IPS-11a (cell line): ENCODE results near the gene GOLGA8J.
"Not testable (repeated sequence)": the region's sequence is repeated elsewhere in the genome, so short reads cannot be mapped to it uniquely, and the experiment has no call there.

Source experiments
- H3K4me3 ChIP-seq: one replicate; pipeline ENCODE4 v1.5.1; 2013; ENCODE audit warnings: low read depth, low read length, control low read depth

GOLGA8J gene

DNA sequence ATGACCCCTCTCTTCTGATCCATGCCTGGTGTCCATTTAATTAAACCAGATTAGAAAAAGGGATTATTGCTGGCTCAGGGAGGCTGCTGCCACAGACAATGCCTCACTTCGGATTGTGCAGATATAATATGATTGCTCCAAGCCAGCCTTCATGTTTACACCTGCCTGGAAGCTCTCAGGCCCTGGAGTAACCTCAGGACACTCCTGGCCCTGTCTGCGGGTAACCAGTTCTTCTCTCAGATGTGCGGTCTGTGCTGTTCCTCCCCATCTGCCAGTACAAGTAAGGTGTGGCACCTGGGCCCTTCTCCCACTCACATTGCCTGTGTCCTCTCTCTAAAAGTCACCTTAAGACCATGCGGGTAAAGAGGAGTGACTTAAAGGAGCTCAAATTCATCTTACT lies 8.8 kb upstream of the GOLGA8J start:
- H3K4me3 ChIP-seq = no peak overlapping the region

- not testable (repeated sequence) for H3K4me3 ChIP-seq
Measured at GRCh38 chr15:30080816-30081215, 1.9 kb upstream of the GOLGA8J start.

- not testable (repeated sequence) for H3K4me3 ChIP-seq
Measured at GRCh38 chr15:30097827-30098226, 15.1 kb downstream of the GOLGA8J start.

DNA sequence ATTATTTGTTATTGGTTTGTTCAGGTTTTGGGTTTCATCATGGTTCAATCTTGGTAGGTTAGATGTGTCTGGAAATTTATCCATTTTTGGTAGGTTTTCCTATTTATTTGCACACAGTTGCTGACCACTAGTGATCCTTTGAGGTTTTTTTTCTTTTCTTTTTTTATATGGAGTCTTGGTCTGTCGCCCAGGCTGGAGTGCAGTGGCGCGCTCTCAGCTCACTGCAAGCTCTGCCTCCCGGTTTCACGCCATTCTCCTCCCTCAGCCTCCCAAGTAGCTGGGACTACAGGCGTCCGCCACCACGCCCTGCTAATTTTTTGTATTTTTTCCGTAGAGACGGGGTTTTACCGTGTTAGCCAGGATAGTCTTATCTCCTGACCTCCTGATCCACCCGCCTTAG lies 20.1 kb downstream of the GOLGA8J start:
- not testable (repeated sequence) for H3K4me3 ChIP-seq

DNA sequence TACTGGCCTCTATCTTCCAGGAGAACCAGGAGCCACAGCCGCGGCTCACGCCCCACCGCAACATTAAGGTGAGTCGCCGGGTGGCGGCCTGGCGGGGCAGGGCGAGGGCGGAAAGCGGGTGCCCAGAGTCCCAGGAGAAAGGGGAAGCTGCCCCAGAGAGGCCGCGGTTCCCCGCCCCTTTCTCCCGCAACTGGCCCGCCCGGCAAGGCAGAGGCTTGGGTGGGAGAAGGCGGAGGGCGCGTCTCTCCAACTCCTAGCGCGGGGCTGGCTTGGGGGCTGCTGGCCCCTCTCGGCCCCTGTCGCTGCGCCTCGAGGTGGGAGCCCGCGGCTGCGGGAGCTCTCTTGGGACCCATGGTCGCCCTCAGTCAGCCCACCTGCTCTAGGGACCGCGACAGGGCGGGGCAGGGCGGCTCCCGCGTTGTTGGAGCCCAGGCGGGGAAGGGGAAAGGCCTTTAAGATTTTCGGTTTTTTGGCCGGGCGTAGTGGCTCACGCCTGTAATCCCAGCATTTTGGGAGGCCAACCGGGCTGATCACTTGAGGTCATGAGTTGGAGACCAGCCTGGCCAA lies 21.3 kb downstream of the GOLGA8J start:
- peak overlapping the region; percentile 24 for H3K4me3 ChIP-seq

DNA sequence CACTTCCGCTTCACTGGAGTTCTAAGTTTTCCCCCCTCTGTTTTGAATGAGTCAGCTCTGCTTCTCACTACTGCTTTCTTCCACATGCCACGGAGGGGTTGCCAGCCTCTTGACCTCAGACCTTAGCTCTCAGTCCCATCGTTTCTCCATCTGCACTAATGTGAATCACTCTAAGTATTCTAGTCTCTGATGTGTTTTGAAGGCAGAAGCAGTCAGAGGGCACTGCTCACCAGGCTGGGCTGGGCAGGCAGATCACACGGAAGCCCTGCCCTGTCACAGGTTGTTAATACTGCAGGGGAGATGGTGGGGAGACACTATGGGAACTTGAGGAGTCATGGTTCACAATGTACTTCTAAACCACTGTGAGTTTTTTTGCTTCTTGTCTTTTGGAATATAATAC lies 27.8 kb downstream of the GOLGA8J start:
- H3K4me3 ChIP-seq = not testable (repeated sequence)

- not testable (repeated sequence) for H3K4me3 ChIP-seq
Measured at GRCh38 chr15:30130066-30130465, 47.3 kb downstream of the GOLGA8J start.

DNA sequence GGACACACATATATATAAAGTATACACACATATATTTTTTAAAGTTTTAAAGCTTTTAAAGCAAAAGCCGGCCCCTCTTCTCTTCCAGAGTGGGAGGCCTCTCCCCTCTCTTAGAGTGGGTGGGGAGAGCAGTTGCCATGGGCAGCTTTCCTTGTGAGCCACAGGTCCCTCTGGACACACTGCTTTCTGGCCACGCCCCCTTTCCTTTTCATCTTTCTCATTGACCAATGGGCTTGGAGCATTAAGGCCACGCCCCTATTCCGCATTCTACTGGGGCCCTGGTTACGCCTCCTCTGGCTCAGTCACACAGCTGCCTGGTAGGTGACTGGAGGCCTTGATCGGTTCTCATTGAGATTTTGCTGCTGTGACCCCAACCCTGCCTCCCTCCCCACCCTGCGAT lies 52.0 kb downstream of the GOLGA8J start, which contains the start of gene GOLGA8T:
Gene GOLGA8T, plus strand, starts transcription at position 301 of the 400 bp plus-strand sequence. Its CDS starts 98 bp downstream, at position 399.
- not testable (repeated sequence) for H3K4me3 ChIP-seq
